ENCODE data around the gene CDK8. TPM values are rescaled to one million over a fixed set of nuclear protein-coding genes. Genes with fewer than 3 reads are reported as not detected.
A peak's percentile ranks its signal among the peaks of the same experiment; 100 is the strongest.

The CDK8 gene
- total and polyA plus RNA-seq, 10 of the 15 experiments (the other 5 are each of a cell fraction or from before 2014, with no cell fraction given), result 8.6 to 23.5 (median 12.5) TPM

DNA sequence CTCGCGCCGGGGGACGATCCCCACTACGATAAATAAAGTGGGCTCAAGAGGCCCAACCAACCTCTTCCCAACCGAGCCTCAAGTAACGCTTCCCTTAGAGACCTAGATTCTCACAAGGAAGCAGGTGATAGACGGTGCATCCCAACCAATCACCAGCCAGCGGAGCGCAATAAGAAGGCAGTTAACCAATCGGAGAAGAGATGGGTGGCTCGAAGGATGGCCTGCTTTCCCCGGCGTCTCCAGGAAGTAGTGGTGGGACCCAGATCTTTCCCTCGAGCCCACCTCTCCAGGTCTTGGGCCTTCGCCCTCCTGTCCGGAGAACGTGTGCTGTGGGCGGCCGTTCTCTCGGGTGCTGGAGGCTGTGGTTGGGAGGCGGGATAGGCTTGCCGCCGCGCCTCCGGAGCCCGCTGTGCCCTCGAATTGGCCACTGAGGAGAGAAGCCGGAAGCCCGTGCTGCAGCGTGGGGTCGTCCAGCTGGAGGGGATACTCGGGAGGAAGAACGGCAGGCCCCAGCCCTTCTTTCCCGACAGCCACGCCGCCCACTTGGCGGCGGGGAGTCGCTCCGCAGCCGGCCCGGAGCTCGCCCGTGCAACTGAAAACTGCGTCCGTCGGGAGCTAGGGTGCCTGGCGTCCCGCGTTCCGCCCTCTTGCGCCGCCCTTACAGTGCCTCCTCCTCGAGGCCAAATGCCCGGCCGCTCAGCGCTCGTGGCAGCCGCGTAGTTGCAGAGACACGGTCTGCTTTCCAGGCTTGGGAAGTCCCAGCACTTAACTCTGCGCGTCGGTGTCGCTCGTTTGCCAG is 32.0 kb upstream of the CDK8 start, which contains the start of gene RNF6 (continued):
- TF ChIP-seq SUZ12 (IDR thresholded peaks at IDR 0.05; ENCODE audit: unreplicated experiment), result no peak
- no peak for TF ChIP-seq IRF5 (IDR thresholded peaks at IDR 0.05; ENCODE audit: borderline replicate concordance)
- no peak for TF ChIP-seq TCF7 (IDR thresholded peaks at IDR 0.05; ENCODE audit: borderline replicate concordance)
- TF ChIP-seq JUNB (IDR thresholded peaks at IDR 0.05), result no peak
- TF ChIP-seq MEF2B (IDR thresholded peaks at IDR 0.05; ENCODE audit: partially characterized antibody, poor library complexity, severe bottlenecking), result peak; percentile 37
- no peak for TF ChIP-seq TARDBP (IDR thresholded peaks at IDR 0.05; ENCODE audit: borderline replicate concordance)
- no peak for TF ChIP-seq RAD21 (IDR thresholded peaks at IDR 0.05; ENCODE audit: insufficient read depth, low read depth, low read length)
- peak; percentile 92 for TF ChIP-seq FOS (IDR thresholded peaks at IDR 0.05; ENCODE audit: borderline replicate concordance, extremely low read depth, insufficient read length)
- peak; percentile 84 for TF ChIP-seq SMARCA5 (IDR thresholded peaks at IDR 0.05)
- TF ChIP-seq TBL1XR1 (IDR thresholded peaks at IDR 0.05; ENCODE audit: low read depth, low read length), result peak; percentile 32; the same call in 1 of the 2 replicates
- TF ChIP-seq, protein P1, sequence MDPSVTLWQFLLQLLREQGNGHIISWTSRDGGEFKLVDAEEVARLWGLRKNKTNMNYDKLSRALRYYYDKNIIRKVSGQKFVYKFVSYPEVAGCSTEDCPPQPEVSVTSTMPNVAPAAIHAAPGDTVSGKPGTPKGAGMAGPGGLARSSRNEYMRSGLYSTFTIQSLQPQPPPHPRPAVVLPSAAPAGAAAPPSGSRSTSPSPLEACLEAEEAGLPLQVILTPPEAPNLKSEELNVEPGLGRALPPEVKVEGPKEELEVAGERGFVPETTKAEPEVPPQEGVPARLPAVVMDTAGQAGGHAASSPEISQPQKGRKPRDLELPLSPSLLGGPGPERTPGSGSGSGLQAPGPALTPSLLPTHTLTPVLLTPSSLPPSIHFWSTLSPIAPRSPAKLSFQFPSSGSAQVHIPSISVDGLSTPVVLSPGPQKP (IDR thresholded peaks at IDR 0.05; ENCODE audit: low read depth, low read length), result peak; percentile 7; the same call in 1 of the 2 replicates
- TF ChIP-seq, protein P2, sequence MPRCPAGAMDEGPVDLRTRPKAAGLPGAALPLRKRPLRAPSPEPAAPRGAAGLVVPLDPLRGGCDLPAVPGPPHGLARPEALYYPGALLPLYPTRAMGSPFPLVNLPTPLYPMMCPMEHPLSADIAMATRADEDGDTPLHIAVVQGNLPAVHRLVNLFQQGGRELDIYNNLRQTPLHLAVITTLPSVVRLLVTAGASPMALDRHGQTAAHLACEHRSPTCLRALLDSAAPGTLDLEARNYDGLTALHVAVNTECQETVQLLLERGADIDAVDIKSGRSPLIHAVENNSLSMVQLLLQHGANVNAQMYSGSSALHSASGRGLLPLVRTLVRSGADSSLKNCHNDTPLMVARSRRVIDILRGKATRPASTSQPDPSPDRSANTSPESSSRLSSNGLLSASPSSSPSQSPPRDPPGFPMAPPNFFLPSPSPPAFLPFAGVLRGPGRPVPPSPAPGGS (IDR thresholded peaks at IDR 0.05; ENCODE audit: borderline replicate concordance, insufficient read depth, low read depth, low read length, poor library complexity, severe bottlenecking), result no peak
- 0 out of 2 replicates have a peak, but pooled peaks have one; percentile 41 for TF ChIP-seq CREM (IDR thresholded peaks at IDR 0.05; ENCODE audit: low read depth)
- TF ChIP-seq, protein P3, sequence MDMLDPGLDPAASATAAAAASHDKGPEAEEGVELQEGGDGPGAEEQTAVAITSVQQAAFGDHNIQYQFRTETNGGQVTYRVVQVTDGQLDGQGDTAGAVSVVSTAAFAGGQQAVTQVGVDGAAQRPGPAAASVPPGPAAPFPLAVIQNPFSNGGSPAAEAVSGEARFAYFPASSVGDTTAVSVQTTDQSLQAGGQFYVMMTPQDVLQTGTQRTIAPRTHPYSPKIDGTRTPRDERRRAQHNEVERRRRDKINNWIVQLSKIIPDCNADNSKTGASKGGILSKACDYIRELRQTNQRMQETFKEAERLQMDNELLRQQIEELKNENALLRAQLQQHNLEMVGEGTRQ (IDR thresholded peaks at IDR 0.05; ENCODE audit: borderline replicate concordance, low read depth, low read length), result no peak
- TF ChIP-seq CHD2 (IDR thresholded peaks at IDR 0.05; ENCODE audit: borderline replicate concordance, low read depth, low read length), result peak; percentile 78; the same call in 1 of the 2 replicates
- TF ChIP-seq CREB1 (IDR thresholded peaks at IDR 0.05; ENCODE audit: low read depth), result peak; percentile 40; the same call in 1 of the 2 replicates
- TF ChIP-seq HCFC1 (IDR thresholded peaks at IDR 0.05; ENCODE audit: low read length), result peak; percentile 80
- TF ChIP-seq, protein P4, sequence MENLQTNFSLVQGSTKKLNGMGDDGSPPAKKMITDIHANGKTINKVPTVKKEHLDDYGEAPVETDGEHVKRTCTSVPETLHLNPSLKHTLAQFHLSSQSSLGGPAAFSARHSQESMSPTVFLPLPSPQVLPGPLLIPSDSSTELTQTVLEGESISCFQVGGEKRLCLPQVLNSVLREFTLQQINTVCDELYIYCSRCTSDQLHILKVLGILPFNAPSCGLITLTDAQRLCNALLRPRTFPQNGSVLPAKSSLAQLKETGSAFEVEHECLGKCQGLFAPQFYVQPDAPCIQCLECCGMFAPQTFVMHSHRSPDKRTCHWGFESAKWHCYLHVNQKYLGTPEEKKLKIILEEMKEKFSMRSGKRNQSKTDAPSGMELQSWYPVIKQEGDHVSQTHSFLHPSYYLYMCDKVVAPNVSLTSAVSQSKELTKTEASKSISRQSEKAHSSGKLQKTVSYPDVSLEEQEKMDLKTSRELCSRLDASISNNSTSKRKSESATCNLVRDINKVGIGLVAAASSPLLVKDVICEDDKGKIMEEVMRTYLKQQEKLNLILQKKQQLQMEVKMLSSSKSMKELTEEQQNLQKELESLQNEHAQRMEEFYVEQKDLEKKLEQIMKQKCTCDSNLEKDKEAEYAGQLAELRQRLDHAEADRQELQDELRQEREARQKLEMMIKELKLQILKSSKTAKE (IDR thresholded peaks at IDR 0.05; ENCODE audit: low read depth, poor library complexity, severe bottlenecking), result no peak
- peak; percentile 87 for TF ChIP-seq IKZF1 (conservative IDR thresholded peaks at IDR 0.05)
- peak; percentile 77; the same call in 1 of the 2 replicates for TF ChIP-seq DPF2 (IDR thresholded peaks at IDR 0.05)
- peak; percentile 85 for TF ChIP-seq MYC (IDR thresholded peaks at IDR 0.05; ENCODE audit: insufficient read depth, insufficient read length, insufficient replicate concordance, low read length, severe bottlenecking)
- no peak for TF ChIP-seq BMI1 (IDR thresholded peaks at IDR 0.05; ENCODE audit: borderline replicate concordance)

Measured in GM12878 (cell line).